22Rv1 (cell line): Measurements from ENCODE around the gene RPS19BP1.

Experiments used
- H3K27ac ChIP-seq: fragments of 450-650 bp; 2 replicates; pipeline ENCODE4 v1.5.1; 2017
- CTCF ChIP-seq: fragments of 450-650 bp; IDR thresholded peaks from 2 replicates; pipeline ENCODE4 v1.5.1; 2017; ENCODE audit warnings: mild to moderate bottlenecking
- ZFX ChIP-seq: fragments of 450-650 bp; IDR thresholded peaks from 2 replicates; pipeline ENCODE4 v1.6.1; 2017; ENCODE audit warnings: antibody characterized with exemption, borderline replicate concordance

RPS19BP1 gene

GRCh38 chr22:39545386-39546365 is 13.1 kb upstream of the RPS19BP1 start:
- H3K27ac ChIP-seq = no peak overlapping the region
- TF ChIP-seq CTCF (no peak), ZFX (no peak)

- TF ChIP-seq CTCF (peak; percentile 74), ZFX (no peak)
- H3K27ac ChIP-seq = no peak overlapping the region
These were observed 10.5 kb upstream of the RPS19BP1 start for GRCh38 chr22:39543095-39543494.

- TF ChIP-seq ZFX (no peak), CTCF (no peak)
- no peak overlapping the region for H3K27ac ChIP-seq
These were observed 5.4 kb upstream of the RPS19BP1 start for GRCh38 chr22:39537975-39538374.

GRCh38 chr22:39536711-39537110 is 4.2 kb upstream of the RPS19BP1 start:
- no peak for TF ChIP-seq CTCF
- TF ChIP-seq ZFX = no peak
- H3K27ac ChIP-seq = no peak overlapping the region

- H3K27ac ChIP-seq = no peak overlapping the region
- TF ChIP-seq CTCF = no peak
- no peak for TF ChIP-seq ZFX
These were observed 3.4 kb upstream of the RPS19BP1 start for GRCh38 chr22:39535831-39536449.

- TF ChIP-seq ZFX (no peak), CTCF (no peak)
- no peak overlapping the region for H3K27ac ChIP-seq
These were observed 2.8 kb upstream of the RPS19BP1 start for GRCh38 chr22:39535357-39535725.

- TF ChIP-seq ZFX (no peak), CTCF (peak; percentile 95)
- H3K27ac ChIP-seq = peak overlapping the region; percentile 77
These were observed 2.2 kb upstream of the RPS19BP1 start for GRCh38 chr22:39534591-39535356.
